Measurements from ENCODE around the gene RBBP6.

The RBBP6 gene

GRCh38 chr16:24511174-24511573 lies 28.2 kb upstream of the RBBP6 start:
- no peak overlapping the region for H4K91ac ChIP-seq (ENCODE audit: low read depth, low read length, poor library complexity)
- WGBS, 2 donors (ENCODE audit: extremely low coverage in 2 of 2, insufficient read length in 2 of 2, insufficient replicate concordance in 1 of 2), result no CpG with 5 or more reads among the region's 1 CpG
- no peak overlapping the region for H4K8ac ChIP-seq (ENCODE audit: low read depth, low read length)
- H2BK15ac ChIP-seq (ENCODE audit: low read length), result no peak overlapping the region
- H3K4ac ChIP-seq (ENCODE audit: low read length), result no peak overlapping the region
- no peak overlapping the region for H2AFZ ChIP-seq (ENCODE audit: low read length)
- no peaks in the 10 kb centered on the region for H3K27me3 ChIP-seq (ENCODE audit: control insufficient read depth in 3 of 3, insufficient read depth in 3 of 3, low read depth in 1 of 3, low read length in 3 of 3)
- H3K14ac ChIP-seq (ENCODE audit: low read length), result no peak overlapping the region
- H3K9me3 ChIP-seq (replicated peaks in 1 of 2; ENCODE audit: control insufficient read depth in 2 of 2, insufficient read depth in 1 of 2, low read depth in 1 of 2, low read length in 2 of 2), result no peaks in the 10 kb centered on the region
- no peak overlapping the region for H3K9ac ChIP-seq (ENCODE audit: low read depth, low read length, poor library complexity)
- no peak overlapping the region for H3K23ac ChIP-seq (ENCODE audit: low read depth, low read length, poor library complexity)
- no peak overlapping the region for H2BK120ac ChIP-seq (ENCODE audit: low read depth, low read length)
- no peaks in the 10 kb centered on the region for H3K36me3 ChIP-seq (replicated peaks in 1 of 2; ENCODE audit: control insufficient read depth in 2 of 2, insufficient read depth in 2 of 2, low read length in 2 of 2)
- H2AK5ac ChIP-seq (ENCODE audit: low read depth, low read length), result no peak overlapping the region
- H2BK5ac ChIP-seq (ENCODE audit: low read length), result no peak overlapping the region
- no peaks in the 10 kb centered on the region for H3K79me1 ChIP-seq (ENCODE audit: low read depth, low read length)
- no peak overlapping the region for H3K27ac ChIP-seq (replicated peaks; ENCODE audit: low read length)
- no peak for DNase-seq (ENCODE audit: low spot score)
- H3K4me3 ChIP-seq (ENCODE audit: low read length in 2 of 2), result no peak overlapping the region
- no peak overlapping the region for H3K18ac ChIP-seq (ENCODE audit: low read length)
- H3K4me1 ChIP-seq (ENCODE audit: control insufficient read depth in 2 of 2, insufficient read depth in 1 of 2, low read depth in 1 of 2, low read length in 2 of 2), result no peaks in the 10 kb centered on the region
- H2BK12ac ChIP-seq (ENCODE audit: low read length), result no peak overlapping the region
- H3K4me2 ChIP-seq (ENCODE audit: insufficient read depth, low read length, poor library complexity, severe bottlenecking), result no peak overlapping the region

- H2BK5ac ChIP-seq (ENCODE audit: low read length), result no peak overlapping the region
- H4K8ac ChIP-seq (ENCODE audit: low read depth, low read length), result no peak overlapping the region
- no peak overlapping the region for H2BK120ac ChIP-seq (ENCODE audit: low read depth, low read length)
- no peak overlapping the region for H2AFZ ChIP-seq (ENCODE audit: low read length)
- H3K27me3 ChIP-seq (ENCODE audit: control insufficient read depth in 3 of 3, insufficient read depth in 3 of 3, low read depth in 1 of 3, low read length in 3 of 3), result no peaks in the 10 kb centered on the region
- H3K27ac ChIP-seq (replicated peaks; ENCODE audit: low read length), result no peak overlapping the region
- H2BK12ac ChIP-seq (ENCODE audit: low read length), result no peak overlapping the region
- H3K4me3 ChIP-seq (ENCODE audit: low read length in 2 of 2), result no peak overlapping the region
- H3K79me1 ChIP-seq (ENCODE audit: low read depth, low read length), result no peaks in the 10 kb centered on the region
- no peaks in the 10 kb centered on the region for H3K9me3 ChIP-seq (replicated peaks in 1 of 2; ENCODE audit: control insufficient read depth in 2 of 2, insufficient read depth in 1 of 2, low read depth in 1 of 2, low read length in 2 of 2)
- H3K4me2 ChIP-seq (ENCODE audit: insufficient read depth, low read length, poor library complexity, severe bottlenecking), result no peak overlapping the region
- no peak overlapping the region for H2BK15ac ChIP-seq (ENCODE audit: low read length)
- H2AK5ac ChIP-seq (ENCODE audit: low read depth, low read length), result no peak overlapping the region
- no peaks in the 10 kb centered on the region for H3K4me1 ChIP-seq (ENCODE audit: control insufficient read depth in 2 of 2, insufficient read depth in 1 of 2, low read depth in 1 of 2, low read length in 2 of 2)
- H3K18ac ChIP-seq (ENCODE audit: low read length), result no peak overlapping the region
- H3K23ac ChIP-seq (ENCODE audit: low read depth, low read length, poor library complexity), result no peak overlapping the region
- H3K36me3 ChIP-seq (replicated peaks in 1 of 2; ENCODE audit: control insufficient read depth in 2 of 2, insufficient read depth in 2 of 2, low read length in 2 of 2), result no peaks in the 10 kb centered on the region
- H3K4ac ChIP-seq (ENCODE audit: low read length), result no peak overlapping the region
- H3K14ac ChIP-seq (ENCODE audit: low read length), result no peak overlapping the region
- no peak for DNase-seq (ENCODE audit: low spot score)
- no CpG with 5 or more reads among the region's 5 CpGs for WGBS, 2 donors (ENCODE audit: extremely low coverage in 2 of 2, insufficient read length in 2 of 2, insufficient replicate concordance in 1 of 2)
- H4K91ac ChIP-seq (ENCODE audit: low read depth, low read length, poor library complexity), result no peak overlapping the region
- no peak overlapping the region for H3K9ac ChIP-seq (ENCODE audit: low read depth, low read length, poor library complexity)
Measured at GRCh38 chr16:24511792-24512191, 27.6 kb upstream of the RBBP6 start.

DNA sequence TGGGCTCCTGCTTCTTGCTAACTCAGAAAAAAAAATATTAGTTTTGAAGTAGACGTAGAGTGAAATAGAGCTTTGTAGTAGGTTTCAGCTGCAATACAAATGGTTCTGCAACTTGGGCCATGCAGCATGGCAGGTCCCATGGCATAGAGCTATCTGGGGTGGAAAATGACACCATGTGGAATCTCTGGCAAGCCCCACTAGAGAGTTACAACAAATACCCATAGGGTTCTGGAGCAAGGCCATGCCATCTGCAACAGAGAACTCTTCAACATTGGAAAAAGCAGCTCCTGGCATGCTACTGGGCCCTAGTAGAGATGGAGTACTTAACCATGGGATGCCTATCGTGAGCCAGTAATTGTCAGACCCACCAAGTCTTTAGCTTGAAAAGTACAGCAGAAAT lies 25.3 kb upstream of the RBBP6 start:
- DNase-seq (ENCODE audit: low spot score), result no peak
- Histone ChIP-seq H2AK5ac (ENCODE audit: low read depth, low read length) (no peak overlapping the region), H2BK120ac (ENCODE audit: low read depth, low read length) (no peak overlapping the region), H2BK15ac (ENCODE audit: low read length) (no peak overlapping the region), H3K9me3 (replicated peaks in 1 of 2; ENCODE audit: control insufficient read depth in 2 of 2, insufficient read depth in 1 of 2, low read depth in 1 of 2, low read length in 2 of 2) (no peaks in the 10 kb centered on the region), H3K4me2 (ENCODE audit: insufficient read depth, low read length, poor library complexity, severe bottlenecking) (no peak overlapping the region), H3K23ac (ENCODE audit: low read depth, low read length, poor library complexity) (no peak overlapping the region), H2AFZ (ENCODE audit: low read length) (no peak overlapping the region), H4K91ac (ENCODE audit: low read depth, low read length, poor library complexity) (no peak overlapping the region), H3K14ac (ENCODE audit: low read length) (no peak overlapping the region), H3K4ac (ENCODE audit: low read length) (no peak overlapping the region), H3K4me3 (ENCODE audit: low read length in 2 of 2) (no peak overlapping the region), H3K79me1 (ENCODE audit: low read depth, low read length) (no peaks in the 10 kb centered on the region), H4K8ac (ENCODE audit: low read depth, low read length) (no peak overlapping the region), H3K36me3 (replicated peaks in 1 of 2; ENCODE audit: control insufficient read depth in 2 of 2, insufficient read depth in 2 of 2, low read length in 2 of 2) (no peaks in the 10 kb centered on the region), H2BK12ac (ENCODE audit: low read length) (no peak overlapping the region), H3K9ac (ENCODE audit: low read depth, low read length, poor library complexity) (no peak overlapping the region), H3K4me1 (ENCODE audit: control insufficient read depth in 2 of 2, insufficient read depth in 1 of 2, low read depth in 1 of 2, low read length in 2 of 2) (no peaks in the 10 kb centered on the region), H3K27ac (replicated peaks; ENCODE audit: low read length) (no peak overlapping the region), H3K18ac (ENCODE audit: low read length) (no peak overlapping the region), H2BK5ac (ENCODE audit: low read length) (no peak overlapping the region), H3K27me3 (ENCODE audit: control insufficient read depth in 3 of 3, insufficient read depth in 3 of 3, low read depth in 1 of 3, low read length in 3 of 3) (no peaks in the 10 kb centered on the region)
- no CpG with 5 or more reads among the region's 2 CpGs for WGBS, 2 donors (ENCODE audit: extremely low coverage in 2 of 2, insufficient read length in 2 of 2, insufficient replicate concordance in 1 of 2)

- Histone ChIP-seq H2BK12ac (ENCODE audit: low read length) (no peak overlapping the region), H3K23ac (ENCODE audit: low read depth, low read length, poor library complexity) (no peak overlapping the region), H3K4ac (ENCODE audit: low read length) (no peak overlapping the region), H2AFZ (ENCODE audit: low read length) (no peak overlapping the region), H3K9me3 (replicated peaks in 1 of 2; ENCODE audit: control insufficient read depth in 2 of 2, insufficient read depth in 1 of 2, low read depth in 1 of 2, low read length in 2 of 2) (no peaks in the 10 kb centered on the region), H4K8ac (ENCODE audit: low read depth, low read length) (no peak overlapping the region), H3K4me2 (ENCODE audit: insufficient read depth, low read length, poor library complexity, severe bottlenecking) (no peak overlapping the region), H2AK5ac (ENCODE audit: low read depth, low read length) (no peak overlapping the region), H2BK15ac (ENCODE audit: low read length) (no peak overlapping the region), H3K4me1 (ENCODE audit: control insufficient read depth in 2 of 2, insufficient read depth in 1 of 2, low read depth in 1 of 2, low read length in 2 of 2) (no peaks in the 10 kb centered on the region), H2BK5ac (ENCODE audit: low read length) (no peak overlapping the region), H3K79me1 (ENCODE audit: low read depth, low read length) (no peaks in the 10 kb centered on the region), H3K18ac (ENCODE audit: low read length) (no peak overlapping the region), H2BK120ac (ENCODE audit: low read depth, low read length) (no peak overlapping the region), H3K27ac (replicated peaks; ENCODE audit: low read length) (no peak overlapping the region), H3K4me3 (ENCODE audit: low read length in 2 of 2) (no peak overlapping the region), H3K36me3 (replicated peaks in 1 of 2; ENCODE audit: control insufficient read depth in 2 of 2, insufficient read depth in 2 of 2, low read length in 2 of 2) (no peaks in the 10 kb centered on the region), H4K91ac (ENCODE audit: low read depth, low read length, poor library complexity) (no peak overlapping the region), H3K9ac (ENCODE audit: low read depth, low read length, poor library complexity) (no peak overlapping the region), H3K27me3 (ENCODE audit: control insufficient read depth in 3 of 3, insufficient read depth in 3 of 3, low read depth in 1 of 3, low read length in 3 of 3) (no peaks in the 10 kb centered on the region), H3K14ac (ENCODE audit: low read length) (no peak overlapping the region)
- WGBS, 2 donors (ENCODE audit: extremely low coverage in 2 of 2, insufficient read length in 2 of 2, insufficient replicate concordance in 1 of 2), result no CpG with 5 or more reads among the region's 5 CpGs
- DNase-seq (ENCODE audit: low spot score), result no peak
Measured at GRCh38 chr16:24515186-24515585, 24.2 kb upstream of the RBBP6 start.
